Mucosa of descending colon (tissue), 3 donors: ENCODE data around the gene FNDC3B. TPM values are rescaled to one million over a fixed set of nuclear protein-coding genes. Genes with fewer than 3 reads are reported as not detected.

Experiments
- ATAC-seq: fragments of 200-7000 bp; cut with Tn5 transposase; one replicate; pipeline ENCODE4 v1.9.1; 2020; ENCODE audit warnings: mild to moderate bottlenecking, moderate library complexity
- DNase-seq, 3 donors: peaks; one replicate each; pipeline ENCODE4 v3.0.0-alpha.2; 2020
- H3K36me3 ChIP-seq: fragments of 200-600 bp; one replicate; pipeline ENCODE4 v1.8.0; 2021; ENCODE audit warnings: low read depth, mild to moderate bottlenecking
- H3K4me1 ChIP-seq: fragments of 200-600 bp; one replicate; pipeline ENCODE4 v1.8.0; 2021; ENCODE audit warnings: low read depth, mild to moderate bottlenecking
- H3K4me3 ChIP-seq: fragments of 200-600 bp; one replicate; pipeline ENCODE4 v1.8.0; 2021; ENCODE audit warnings: mild to moderate bottlenecking
- H3K9me3 ChIP-seq: fragments of 200-600 bp; one replicate; pipeline ENCODE4 v1.8.0; 2021; ENCODE audit warnings: mild to moderate bottlenecking
- intact Hi-C, 2 donors: fragments of 100-400 bp; cut with DNase I in 1 of 2; cut with micrococcal nuclease in 1 of 2; formaldehyde crosslinking; loops; one replicate each; pipeline versions ENCODE4 v1.11.0 to v1.11.1; 2022; cut with DNase I, micrococcal nuclease
- total RNA-seq, 3 donors: library from RNA; stranded (reverse); fragmentation: NEBNext Ultra II Directional in 2 of 3; extraction: Animal tissue kit (Norgen Biotek cat#: 25700) in 2 of 3; gene quantifications; one replicate each; pipeline versions ENCODE4 v1.2.1 to v1.2.4, GENCODE V29; 2021 to 2023
- TF ChIP-seq, protein P1 (sequence below): fragments of 200-600 bp; IDR thresholded peaks from one replicate; pipeline ENCODE4 v1.8.0; 2022; ENCODE audit warnings: antibody characterized with exemption, mild to moderate bottlenecking
- donor health status: DM: no; HTN: no; CAD: no; lungs with moderate emphysema.
- donor health status: DM: no; HTN: no; CAD: no.
- donor health status: DM: no; HTN: yes; CAD: no.

FNDC3B gene
- total RNA-seq, 3 donors from 2014 or later, result 107 to 132 (median 126) TPM

DNA sequence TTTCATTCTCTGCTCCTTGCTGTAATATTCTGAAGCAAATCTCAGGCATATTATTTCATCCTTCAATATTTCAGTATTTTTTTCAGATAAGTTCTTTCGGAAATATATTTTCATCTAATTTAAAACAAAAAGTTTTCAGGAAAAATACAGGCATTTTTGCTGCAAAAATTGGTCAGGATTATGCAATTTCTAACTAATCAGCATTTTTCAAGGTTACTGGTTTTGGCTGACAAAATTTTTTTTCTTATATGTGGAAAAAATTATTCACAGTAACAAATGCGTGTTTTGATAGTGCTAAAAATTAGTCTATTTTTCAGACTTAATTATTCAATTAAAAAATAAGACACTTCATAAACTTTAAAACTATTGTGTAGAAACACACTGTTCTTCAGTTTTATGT, 31.4 kb downstream of the FNDC3B start:
- Histone ChIP-seq H3K4me3 (no peak overlapping the region), H3K4me1 (peaks cover 72% of the 10 kb centered on the region), H3K36me3 (no peaks in the 10 kb centered on the region), H3K9me3 (no peaks in the 10 kb centered on the region)
- TF ChIP-seq, protein P1, sequence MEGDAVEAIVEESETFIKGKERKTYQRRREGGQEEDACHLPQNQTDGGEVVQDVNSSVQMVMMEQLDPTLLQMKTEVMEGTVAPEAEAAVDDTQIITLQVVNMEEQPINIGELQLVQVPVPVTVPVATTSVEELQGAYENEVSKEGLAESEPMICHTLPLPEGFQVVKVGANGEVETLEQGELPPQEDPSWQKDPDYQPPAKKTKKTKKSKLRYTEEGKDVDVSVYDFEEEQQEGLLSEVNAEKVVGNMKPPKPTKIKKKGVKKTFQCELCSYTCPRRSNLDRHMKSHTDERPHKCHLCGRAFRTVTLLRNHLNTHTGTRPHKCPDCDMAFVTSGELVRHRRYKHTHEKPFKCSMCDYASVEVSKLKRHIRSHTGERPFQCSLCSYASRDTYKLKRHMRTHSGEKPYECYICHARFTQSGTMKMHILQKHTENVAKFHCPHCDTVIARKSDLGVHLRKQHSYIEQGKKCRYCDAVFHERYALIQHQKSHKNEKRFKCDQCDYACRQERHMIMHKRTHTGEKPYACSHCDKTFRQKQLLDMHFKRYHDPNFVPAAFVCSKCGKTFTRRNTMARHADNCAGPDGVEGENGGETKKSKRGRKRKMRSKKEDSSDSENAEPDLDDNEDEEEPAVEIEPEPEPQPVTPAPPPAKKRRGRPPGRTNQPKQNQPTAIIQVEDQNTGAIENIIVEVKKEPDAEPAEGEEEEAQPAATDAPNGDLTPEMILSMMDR, result no peak
- intact Hi-C loops, result no loop called here
- no peak for ATAC-seq
- DNase-seq, result no peak

GRCh38 chr3:172071780-172072330, 32.5 kb downstream of the FNDC3B start:
- Histone ChIP-seq H3K4me3 (no peak overlapping the region), H3K9me3 (no peaks in the 10 kb centered on the region), H3K36me3 (no peaks in the 10 kb centered on the region), H3K4me1 (peaks cover 62% of the 10 kb centered on the region)
- ATAC-seq (no peak), DNase-seq (no peak)
- intact Hi-C loops, result no loop called here
- TF ChIP-seq, protein P1, result no peak

DNA sequence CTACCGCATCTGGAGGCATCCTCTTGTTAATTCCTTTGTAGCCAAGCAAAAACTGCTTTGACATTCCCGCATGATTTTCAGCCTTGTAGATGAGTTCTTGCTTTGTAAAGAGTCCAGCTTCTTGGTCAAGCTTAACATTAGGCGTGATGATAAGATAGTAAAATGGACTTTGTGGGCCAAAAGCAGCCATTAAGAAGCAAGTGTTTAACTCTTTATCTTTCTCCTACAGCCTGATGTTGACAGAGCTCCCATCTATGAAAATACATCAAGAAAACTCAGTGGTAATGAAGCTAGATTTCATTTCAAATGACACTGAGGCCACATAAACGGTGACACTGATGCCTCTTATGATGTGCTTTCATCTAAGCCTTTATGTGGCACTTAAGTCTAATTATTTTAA, 33.2 kb downstream of the FNDC3B start:
- DNase-seq (no peak), ATAC-seq (no peak)
- intact Hi-C loops, result no loop called here
- no peaks in the 10 kb centered on the region for H3K9me3 ChIP-seq
- H3K36me3 ChIP-seq, result no peaks in the 10 kb centered on the region
- TF ChIP-seq, protein P1, result no peak
- peaks cover 55% of the 10 kb centered on the region for H3K4me1 ChIP-seq
- no peak overlapping the region for H3K4me3 ChIP-seq

DNA sequence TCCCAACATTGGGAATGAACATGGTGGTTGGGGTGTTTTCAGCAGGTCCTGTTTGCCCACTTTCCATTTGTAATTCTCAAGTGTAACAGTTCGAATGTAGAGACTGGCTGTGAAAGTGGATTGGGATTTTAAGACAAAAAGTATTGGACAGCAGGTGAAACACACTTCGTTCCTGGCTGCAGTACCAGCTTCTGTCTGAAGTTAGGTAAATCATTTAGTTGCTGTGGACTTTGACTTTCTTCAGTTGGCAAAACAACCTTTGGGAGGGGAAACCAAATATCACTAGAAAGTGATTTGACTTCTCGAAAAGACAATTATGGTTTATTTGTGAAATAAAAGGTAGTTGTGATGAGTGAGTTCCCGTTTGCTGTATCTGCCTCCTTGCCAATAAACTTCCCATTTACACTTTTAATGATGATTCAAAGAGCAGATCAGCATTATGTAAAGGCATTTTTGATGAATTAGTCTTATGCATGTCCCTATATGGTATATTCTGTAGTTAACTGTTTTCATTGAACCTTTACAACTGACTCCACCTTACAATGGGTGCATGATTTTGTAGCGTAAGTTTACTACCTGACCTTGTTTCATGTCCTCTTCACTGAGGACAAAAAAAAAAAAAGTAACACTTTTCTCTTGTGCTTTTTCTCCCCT, 34.0 kb downstream of the FNDC3B start:
- TF ChIP-seq, protein P1, result no peak
- DNase-seq (peak in 1 of 3 donors; percentile 55), ATAC-seq (peak; percentile 88)
- Histone ChIP-seq H3K4me1 (peaks cover 46% of the 10 kb centered on the region), H3K4me3 (no peak overlapping the region), H3K36me3 (no peaks in the 10 kb centered on the region), H3K9me3 (no peaks in the 10 kb centered on the region)
- intact Hi-C loops, result no loop called here

GRCh38 chr3:172074032-172074431, 34.7 kb downstream of the FNDC3B start:
- no peak for DNase-seq
- Histone ChIP-seq H3K4me1 (peaks cover 45% of the 10 kb centered on the region), H3K9me3 (no peaks in the 10 kb centered on the region), H3K4me3 (no peak overlapping the region), H3K36me3 (no peaks in the 10 kb centered on the region)
- ATAC-seq, result no peak
- TF ChIP-seq, protein P1, result no peak
- intact Hi-C loops, result no loop called here
